Measurements from ENCODE around the gene RBM28. TPM values are rescaled to one million over a fixed set of nuclear protein-coding genes. Genes with fewer than 3 reads are reported as not detected.

The RBM28 gene
- total and polyA plus RNA-seq, 2 of the 8 experiments (the other 6 are each of a cell fraction or from before 2014, with no cell fraction given) = 12.8 to 65.3 TPM

DNA sequence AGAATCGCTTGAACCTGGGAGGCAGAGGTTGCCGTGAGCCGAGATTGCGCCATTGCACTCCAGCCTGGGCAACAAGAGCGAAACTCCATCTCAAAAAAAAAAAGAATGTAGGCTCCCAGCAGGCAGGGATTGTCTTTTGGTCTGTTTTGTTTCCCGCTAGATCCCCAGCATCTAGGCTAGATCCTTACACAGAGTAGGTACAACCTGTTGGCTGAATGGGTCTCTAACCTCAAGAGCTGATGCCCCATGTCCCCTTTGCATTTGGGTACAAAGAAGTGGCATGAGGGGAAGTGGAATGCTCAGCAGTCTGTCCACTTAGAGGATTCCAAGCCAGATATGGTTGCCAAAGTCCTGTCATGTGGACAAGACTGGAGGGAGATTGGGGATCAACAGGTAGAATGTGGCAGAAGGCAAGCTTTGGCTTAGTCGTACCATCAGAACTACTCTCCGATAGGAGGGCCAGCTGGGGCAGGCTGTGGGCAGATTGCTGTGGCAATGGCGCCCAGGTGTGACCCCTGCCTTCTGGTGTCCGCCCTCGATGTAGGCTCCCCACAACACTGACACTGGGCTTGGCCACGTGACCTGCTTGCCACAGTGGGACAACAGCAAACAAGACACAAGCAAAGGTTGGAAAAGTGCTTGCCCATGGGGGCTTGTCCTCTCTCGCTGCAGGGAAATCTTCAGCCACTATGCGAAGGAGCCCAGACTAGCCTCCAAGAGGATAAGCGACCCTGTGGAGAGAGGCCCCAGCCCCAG lies 81.3 kb downstream of the RBM28 start:
- Histone ChIP-seq H2AK5ac (ENCODE audit: low read depth, low read length) (no peak overlapping the region), H3K9me3 (ENCODE audit: insufficient read depth in 2 of 2, low read depth in 1 of 2, low read length in 1 of 2) (no peaks in the 10 kb centered on the region), H3K14ac (ENCODE audit: insufficient read length) (no peak overlapping the region), H3K18ac (ENCODE audit: extremely low read depth, low read length) (no peak overlapping the region), H4K91ac (replicated peaks; ENCODE audit: insufficient read length, low read length) (peak overlapping the region; percentile 58), H3K4me1 (replicated peaks in 1 of 4; ENCODE audit: control insufficient read depth in 3 of 4, insufficient read depth in 4 of 4, low read length in 3 of 4) (peaks cover 12 to 33% (median 18%) of the 10 kb centered on the region in 4 experiments), H3K23me2 (ENCODE audit: low read depth, low read length) (no peaks in the 10 kb centered on the region; the same call in 1 of the 2 replicates), H3K23ac (ENCODE audit: insufficient read length) (no peak overlapping the region), H2BK12ac (ENCODE audit: low read depth, low read length) (peak overlapping the region; percentile 60; the same call in 1 of the 2 replicates), H3K56ac (replicated peaks; ENCODE audit: insufficient read length, low read depth, low read length) (no peak overlapping the region), H3K79me2 (ENCODE audit: control insufficient read depth in 1 of 2, insufficient read depth in 2 of 2, low read length in 2 of 2) (no peaks in the 10 kb centered on the region), H3K27ac (ENCODE audit: low read depth, low read length) (no peak overlapping the region), H3K4ac (replicated peaks; ENCODE audit: insufficient read length, low read depth, low read length) (no peak overlapping the region), H4K20me1 (replicated peaks in 1 of 2; ENCODE audit: control insufficient read depth in 1 of 2, insufficient read depth in 2 of 2, low read length in 2 of 2) (no peaks in the 10 kb centered on the region), H2BK5ac (ENCODE audit: low read depth, low read length) (no peak overlapping the region), H4K5ac (ENCODE audit: insufficient read length, low read depth, low read length) (no peak overlapping the region), H3K79me1 (ENCODE audit: low read depth, low read length) (no peaks in the 10 kb centered on the region; the same call in 1 of the 2 replicates), H3K27me3 (replicated peaks in 1 of 4; ENCODE audit: control insufficient read depth in 3 of 4, extremely low read depth in 1 of 4, insufficient read depth in 3 of 4, low read length in 3 of 4) (peaks cover 0 to 3% (median 0%) of the 10 kb centered on the region in 4 experiments; a peak in 2 of 7 replicates), H2BK15ac (ENCODE audit: low read length) (0 out of 2 replicates have a peak overlapping the region, but pooled peaks have one; percentile 5), H4K8ac (ENCODE audit: extremely low read depth, insufficient read depth, low read length) (no peak overlapping the region), H2BK20ac (ENCODE audit: low read length) (no peak overlapping the region), H3K4me2 (ENCODE audit: insufficient read depth in 1 of 2, low read depth in 2 of 2, low read length in 2 of 2) (peak overlapping the region in 1 of 2 experiments; percentile 45; a peak in 1 of 4 replicates), H2AFZ (ENCODE audit: low read length) (no peak overlapping the region), H3K4me3 (ENCODE audit: extremely low read depth in 1 of 4, insufficient read depth in 2 of 4, low read depth in 3 of 4, low read length in 4 of 4) (no peak overlapping the region), H3K36me3 (ENCODE audit: control insufficient read depth in 2 of 4, insufficient read depth in 4 of 4, low read length in 3 of 4) (no peaks in the 10 kb centered on the region), H3K9ac (replicated peaks in 1 of 4; ENCODE audit: extremely low read depth in 1 of 4, low read depth in 3 of 4, low read length in 3 of 4) (no peak overlapping the region), H2BK120ac (replicated peaks; ENCODE audit: low read depth, low read length) (no peak overlapping the region)
- WGBS, 2 experiments (ENCODE audit: extremely low coverage in 1 of 2, insufficient coverage in 1 of 2, insufficient read length in 1 of 2, insufficient replicate concordance in 2 of 2, low coverage in 1 of 2, low lambda C conversion rate in 2 of 2, missing lambda C conversion rate in 1 of 2) = 93% methylated on average over 15 of the region's 15 CpGs; no CpG with 5 or more reads in 1 of the 2 experiments
- FAIRE-seq (no peak), DNase-seq (ENCODE audit: low read depth in 1 of 2, low spot score in 2 of 2) (no peak)
- ChIA-PET CTCF (ENCODE audit: partially characterized antibody) (interaction anchor here (0.6 to 2.0 kb wide), 6 partner anchors 9 to 363 kb away, joined by 3 to 8 read pairs (median 4); no protein-coding TSS in a partner anchor), POLR2A (ENCODE audit: partially characterized antibody) (no interaction called here)
- TF ChIP-seq SP4 (IDR thresholded peaks at IDR 0.05; ENCODE audit: low read length) = no peak
- TF ChIP-seq JUN (IDR thresholded peaks at IDR 0.05; ENCODE audit: low read depth, low read length) = no peak
- TF ChIP-seq SIX5 (IDR thresholded peaks at IDR 0.05; ENCODE audit: low read depth, low read length) = no peak
- no peak for TF ChIP-seq GABPA (IDR thresholded peaks at IDR 0.05; ENCODE audit: borderline replicate concordance, insufficient read depth, low read length)
- TF ChIP-seq, protein P1, sequence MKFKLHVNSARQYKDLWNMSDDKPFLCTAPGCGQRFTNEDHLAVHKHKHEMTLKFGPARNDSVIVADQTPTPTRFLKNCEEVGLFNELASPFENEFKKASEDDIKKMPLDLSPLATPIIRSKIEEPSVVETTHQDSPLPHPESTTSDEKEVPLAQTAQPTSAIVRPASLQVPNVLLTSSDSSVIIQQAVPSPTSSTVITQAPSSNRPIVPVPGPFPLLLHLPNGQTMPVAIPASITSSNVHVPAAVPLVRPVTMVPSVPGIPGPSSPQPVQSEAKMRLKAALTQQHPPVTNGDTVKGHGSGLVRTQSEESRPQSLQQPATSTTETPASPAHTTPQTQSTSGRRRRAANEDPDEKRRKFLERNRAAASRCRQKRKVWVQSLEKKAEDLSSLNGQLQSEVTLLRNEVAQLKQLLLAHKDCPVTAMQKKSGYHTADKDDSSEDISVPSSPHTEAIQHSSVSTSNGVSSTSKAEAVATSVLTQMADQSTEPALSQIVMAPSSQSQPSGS (IDR thresholded peaks at IDR 0.05; ENCODE audit: low read length) = no peak
- TF ChIP-seq, protein P2, sequence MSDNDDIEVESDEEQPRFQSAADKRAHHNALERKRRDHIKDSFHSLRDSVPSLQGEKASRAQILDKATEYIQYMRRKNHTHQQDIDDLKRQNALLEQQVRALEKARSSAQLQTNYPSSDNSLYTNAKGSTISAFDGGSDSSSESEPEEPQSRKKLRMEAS (IDR thresholded peaks at IDR 0.05) = no peak
- TF ChIP-seq POU5F1 (IDR thresholded peaks at IDR 0.05; ENCODE audit: low read depth, low read length) = no peak
- no peak for TF ChIP-seq RNF2 (IDR thresholded peaks at IDR 0.05; ENCODE audit: borderline replicate concordance, low read depth, low read length, missing control alignments, poor library complexity, severe bottlenecking)
- no peak for TF ChIP-seq RXRA (IDR thresholded peaks at IDR 0.05; ENCODE audit: insufficient read depth, low read depth, low read length)
- TF ChIP-seq CEBPB (IDR thresholded peaks at IDR 0.05; ENCODE audit: low read depth, low read length) = no peak
